Fibroblast of lung (primary cell): ENCODE measurements around the gene C4orf50. TPM values are rescaled to one million over a fixed set of nuclear protein-coding genes. Genes with fewer than 3 reads are reported as not detected.

Experiments used
- DNase-seq, 2 donors: peaks; one replicate each; pipeline versions ENCODE4 v3.0.0 to v3.0.0-alpha.2; 2010; ENCODE audit warnings: low read depth in 2 of 2
- H2AFZ ChIP-seq: 2 replicates; pipeline ENCODE4 v1.5.1; 2012; ENCODE audit warnings: low read length, control low read depth, inconsistent platforms
- H3K27ac ChIP-seq: 2 replicates; pipeline ENCODE4 v1.5.1; 2011; ENCODE audit warnings: low read length, control low read depth; ENCODE audit not compliant: insufficient read depth
- H3K27me3 ChIP-seq: 2 replicates; pipeline ENCODE4 v1.5.1; 2011; ENCODE audit warnings: mild to moderate bottlenecking, low read length; ENCODE audit not compliant: control insufficient read depth, insufficient read depth
- H3K36me3 ChIP-seq: 2 replicates; pipeline ENCODE4 v1.5.1; 2011; ENCODE audit warnings: low read length; ENCODE audit not compliant: control insufficient read depth, insufficient read depth
- H3K4me1 ChIP-seq: 2 replicates; pipeline ENCODE4 v1.5.1; 2011; ENCODE audit warnings: low read length; ENCODE audit not compliant: control insufficient read depth, insufficient read depth; ENCODE audit errors: extremely low read depth
- H3K4me2 ChIP-seq: 2 replicates; pipeline ENCODE4 v1.5.1; 2011; ENCODE audit warnings: low read length, control low read depth; ENCODE audit not compliant: insufficient read depth; ENCODE audit errors: extremely low read depth
- H3K4me3 ChIP-seq, 4 experiments: fragments of 200-600 bp in 1 of 4; sonication (generic) in 1 of 4; replicated peaks in 1 of 4; 2 replicates each; pipeline ENCODE4 v1.5.1; 2011 to 2016; ENCODE audit warnings: low read length in 4 of 4, low read depth in 3 of 4, mild to moderate bottlenecking in 3 of 4, control low read depth in 2 of 4, inconsistent platforms in 1 of 4, mixed read lengths in 1 of 4; ENCODE audit not compliant: insufficient read depth in 1 of 4; ENCODE audit errors: control extremely low read depth in 1 of 4
- H3K79me2 ChIP-seq: 2 replicates; pipeline ENCODE4 v1.5.1; 2012; ENCODE audit warnings: mild to moderate bottlenecking, low read length, inconsistent platforms; ENCODE audit not compliant: control insufficient read depth, insufficient read depth
- H3K9ac ChIP-seq: 2 replicates; pipeline ENCODE4 v1.5.1; 2011; ENCODE audit warnings: mild to moderate bottlenecking, low read length, control low read depth; ENCODE audit not compliant: insufficient read depth
- H3K9me3 ChIP-seq: 2 replicates; pipeline ENCODE4 v1.5.1; 2012; ENCODE audit warnings: low read depth, low read length; ENCODE audit not compliant: control insufficient read depth, insufficient read depth
- H4K20me1 ChIP-seq: 2 replicates; pipeline ENCODE4 v1.5.1; 2011; ENCODE audit warnings: low read length; ENCODE audit not compliant: control insufficient read depth, insufficient read depth; ENCODE audit errors: extremely low read depth
- CTCF ChIP-seq, 2 donors: IDR thresholded peaks in 1 of 2; conservative IDR thresholded peaks in 1 of 2; 1 replicate in 1 of 2; 2 replicates in 1 of 2; pipeline ENCODE4 v1.5.1; 2011 to 2012; ENCODE audit warnings: low read length in 2 of 2, control low read depth in 1 of 2, inconsistent platforms in 1 of 2, low read depth in 1 of 2, mild to moderate bottlenecking in 1 of 2
- EZH2 ChIP-seq: IDR thresholded peaks from 2 replicates; pipeline ENCODE4 v1.5.1; 2012; ENCODE audit warnings: low read length, control low read depth, mild to moderate bottlenecking; ENCODE audit errors: missing control alignments
- polyA plus RNA-seq, 2 donors: library from polyadenylated mRNA; depleted of rRNA in 1 of 2; stranded (reverse) in 1 of 2; unstranded in 1 of 2; fragments of >200 nt; gene quantifications; 2 replicates each; pipeline ENCODE4 v1.2.1, GENCODE V29; 2011 to 2012; ENCODE audit warnings: missing spikeins in 1 of 2
- total RNA-seq: library from RNA; depleted of rRNA; stranded (reverse); fragments of >200 nt; gene quantifications from 2 replicates; pipeline ENCODE4 v1.2.1, GENCODE V29; 2014

Gene C4orf50
- total and polyA plus RNA-seq, 2 donors (not counting 1 experiment from before 2014, with no cell fraction given): not detected

- H3K4me3 ChIP-seq: no peak overlapping the region
- no peaks in the 10 kb centered on the region for H3K36me3 ChIP-seq
- no peak overlapping the region for H3K27ac ChIP-seq
- no peak overlapping the region for H3K9ac ChIP-seq
- no peak overlapping the region for H2AFZ ChIP-seq
- H3K4me1 ChIP-seq: no peaks in the 10 kb centered on the region
- TF ChIP-seq EZH2 (no peak), CTCF (conservative IDR thresholded peaks at IDR 0.05 in 1 of 2, IDR thresholded peaks at IDR 0.05 in 1 of 2; ENCODE audit: low read depth in 1 of 2, low read length in 2 of 2) (no peak)
- H3K27me3 ChIP-seq: no peaks in the 10 kb centered on the region
- no peaks in the 10 kb centered on the region for H4K20me1 ChIP-seq
- no peak overlapping the region for H3K4me2 ChIP-seq
- DNase-seq: no peak
- H3K9me3 ChIP-seq: no peaks in the 10 kb centered on the region
- H3K79me2 ChIP-seq: no peaks in the 10 kb centered on the region
Observed at GRCh38 chr4:6046526-6047129, 28.4 kb upstream of the C4orf50 start.

- no peaks in the 10 kb centered on the region for H3K79me2 ChIP-seq
- H3K4me3 ChIP-seq: no peak overlapping the region
- no peaks in the 10 kb centered on the region for H3K9me3 ChIP-seq
- no peak overlapping the region for H3K27ac ChIP-seq
- TF ChIP-seq EZH2 (no peak), CTCF (conservative IDR thresholded peaks at IDR 0.05 in 1 of 2, IDR thresholded peaks at IDR 0.05 in 1 of 2; ENCODE audit: low read depth in 1 of 2, low read length in 2 of 2) (no peak)
- no peaks in the 10 kb centered on the region for H3K36me3 ChIP-seq
- no peak overlapping the region for H3K4me2 ChIP-seq
- no peak for DNase-seq
- H3K9ac ChIP-seq: no peak overlapping the region
- H4K20me1 ChIP-seq: no peaks in the 10 kb centered on the region
- H3K4me1 ChIP-seq: no peaks in the 10 kb centered on the region
- no peak overlapping the region for H2AFZ ChIP-seq
- H3K27me3 ChIP-seq: no peaks in the 10 kb centered on the region
Observed at GRCh38 chr4:6044805-6045204, 26.6 kb upstream of the C4orf50 start.

- Histone ChIP-seq H2AFZ (no peak overlapping the region), H3K4me2 (no peak overlapping the region), H3K4me1 (no peaks in the 10 kb centered on the region), H3K79me2 (no peaks in the 10 kb centered on the region), H3K36me3 (no peaks in the 10 kb centered on the region), H3K27me3 (no peaks in the 10 kb centered on the region), H3K27ac (no peak overlapping the region), H4K20me1 (no peaks in the 10 kb centered on the region), H3K4me3 (no peak overlapping the region), H3K9me3 (no peaks in the 10 kb centered on the region), H3K9ac (no peak overlapping the region)
- TF ChIP-seq EZH2: no peak
- no peak for TF ChIP-seq CTCF (conservative IDR thresholded peaks at IDR 0.05 in 1 of 2, IDR thresholded peaks at IDR 0.05 in 1 of 2; ENCODE audit: low read depth in 1 of 2, low read length in 2 of 2)
- DNase-seq: no peak
Observed at GRCh38 chr4:6044276-6044675, 26.0 kb upstream of the C4orf50 start.
